ENCODE data around the gene PRKCH.

Gene PRKCH

DNA sequence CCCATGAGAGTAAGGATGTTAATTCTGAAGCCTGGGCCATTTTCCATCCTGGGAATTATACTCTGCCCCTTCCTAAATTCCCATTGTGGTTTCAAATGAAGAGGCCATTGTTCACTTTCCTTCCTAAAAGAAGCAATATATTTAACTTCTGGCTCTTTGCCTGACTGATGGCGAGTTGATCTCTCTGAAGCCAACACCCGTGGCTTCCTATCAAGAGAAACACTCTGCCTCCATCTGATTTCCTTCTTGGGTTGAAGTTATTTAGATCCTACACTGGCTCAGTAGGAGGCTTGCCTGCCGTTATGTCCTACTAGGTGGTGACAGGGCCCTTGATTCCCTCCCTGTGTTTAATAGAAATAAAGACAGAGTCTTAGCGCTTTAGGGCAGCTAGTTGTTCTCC is 97.4 kb downstream of the PRKCH start:
- H3K4me2 ChIP-seq (ENCODE audit: low read depth, low read length, poor library complexity, severe bottlenecking), result no peak overlapping the region
- H3K9me3 ChIP-seq (ENCODE audit: insufficient read depth, low read length), result no peaks in the 10 kb centered on the region
- TF ChIP-seq EZH2phosphoT487 (conservative IDR thresholded peaks at IDR 0.05; ENCODE audit: low read length), result no peak
- TF ChIP-seq, protein P1, sequence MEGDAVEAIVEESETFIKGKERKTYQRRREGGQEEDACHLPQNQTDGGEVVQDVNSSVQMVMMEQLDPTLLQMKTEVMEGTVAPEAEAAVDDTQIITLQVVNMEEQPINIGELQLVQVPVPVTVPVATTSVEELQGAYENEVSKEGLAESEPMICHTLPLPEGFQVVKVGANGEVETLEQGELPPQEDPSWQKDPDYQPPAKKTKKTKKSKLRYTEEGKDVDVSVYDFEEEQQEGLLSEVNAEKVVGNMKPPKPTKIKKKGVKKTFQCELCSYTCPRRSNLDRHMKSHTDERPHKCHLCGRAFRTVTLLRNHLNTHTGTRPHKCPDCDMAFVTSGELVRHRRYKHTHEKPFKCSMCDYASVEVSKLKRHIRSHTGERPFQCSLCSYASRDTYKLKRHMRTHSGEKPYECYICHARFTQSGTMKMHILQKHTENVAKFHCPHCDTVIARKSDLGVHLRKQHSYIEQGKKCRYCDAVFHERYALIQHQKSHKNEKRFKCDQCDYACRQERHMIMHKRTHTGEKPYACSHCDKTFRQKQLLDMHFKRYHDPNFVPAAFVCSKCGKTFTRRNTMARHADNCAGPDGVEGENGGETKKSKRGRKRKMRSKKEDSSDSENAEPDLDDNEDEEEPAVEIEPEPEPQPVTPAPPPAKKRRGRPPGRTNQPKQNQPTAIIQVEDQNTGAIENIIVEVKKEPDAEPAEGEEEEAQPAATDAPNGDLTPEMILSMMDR (IDR thresholded peaks at IDR 0.05; ENCODE audit: insufficient read depth, low read length, poor library complexity, severe bottlenecking), result no peak
- no peaks in the 10 kb centered on the region for H3K27me3 ChIP-seq (ENCODE audit: low read length)
- H3K36me3 ChIP-seq (ENCODE audit: low read length), result no peaks in the 10 kb centered on the region
- no peaks in the 10 kb centered on the region for H4K20me1 ChIP-seq (ENCODE audit: low read depth, low read length)
- H3F3A ChIP-seq (ENCODE audit: insufficient read depth), result no peaks in the 10 kb centered on the region
- H3K4me3 ChIP-seq (ENCODE audit: insufficient read depth, low read length, poor library complexity, severe bottlenecking), result no peak overlapping the region
- no peak overlapping the region for H2AFZ ChIP-seq (ENCODE audit: low read depth, low read length, severe bottlenecking)
- no peak overlapping the region for H3K9ac ChIP-seq (ENCODE audit: low read length)
- no peaks in the 10 kb centered on the region for H3K79me2 ChIP-seq (ENCODE audit: insufficient read depth, low read length)
- no peaks in the 10 kb centered on the region for H3K9me2 ChIP-seq (replicated peaks; ENCODE audit: insufficient read depth, low read length)
- no peak overlapping the region for H3K27ac ChIP-seq (ENCODE audit: low read depth, low read length)

GRCh38 chr14:61419201-61419600 is 97.8 kb downstream of the PRKCH start:
- no peaks in the 10 kb centered on the region for H4K20me1 ChIP-seq (ENCODE audit: low read depth, low read length)
- H3F3A ChIP-seq (ENCODE audit: insufficient read depth), result no peaks in the 10 kb centered on the region
- no peak overlapping the region for H3K4me2 ChIP-seq (ENCODE audit: low read depth, low read length, poor library complexity, severe bottlenecking)
- no peaks in the 10 kb centered on the region for H3K36me3 ChIP-seq (ENCODE audit: low read length)
- no peak overlapping the region for H3K4me3 ChIP-seq (ENCODE audit: insufficient read depth, low read length, poor library complexity, severe bottlenecking)
- TF ChIP-seq, protein P1 (IDR thresholded peaks at IDR 0.05; ENCODE audit: insufficient read depth, low read length, poor library complexity, severe bottlenecking), result no peak
- TF ChIP-seq EZH2phosphoT487 (conservative IDR thresholded peaks at IDR 0.05; ENCODE audit: low read length), result no peak
- H2AFZ ChIP-seq (ENCODE audit: low read depth, low read length, severe bottlenecking), result no peak overlapping the region
- H3K27ac ChIP-seq (ENCODE audit: low read depth, low read length), result no peak overlapping the region
- no peak overlapping the region for H3K9ac ChIP-seq (ENCODE audit: low read length)
- H3K9me3 ChIP-seq (ENCODE audit: insufficient read depth, low read length), result no peaks in the 10 kb centered on the region
- no peaks in the 10 kb centered on the region for H3K79me2 ChIP-seq (ENCODE audit: insufficient read depth, low read length)
- no peaks in the 10 kb centered on the region for H3K27me3 ChIP-seq (ENCODE audit: low read length)
- no peaks in the 10 kb centered on the region for H3K9me2 ChIP-seq (replicated peaks; ENCODE audit: insufficient read depth, low read length)

DNA sequence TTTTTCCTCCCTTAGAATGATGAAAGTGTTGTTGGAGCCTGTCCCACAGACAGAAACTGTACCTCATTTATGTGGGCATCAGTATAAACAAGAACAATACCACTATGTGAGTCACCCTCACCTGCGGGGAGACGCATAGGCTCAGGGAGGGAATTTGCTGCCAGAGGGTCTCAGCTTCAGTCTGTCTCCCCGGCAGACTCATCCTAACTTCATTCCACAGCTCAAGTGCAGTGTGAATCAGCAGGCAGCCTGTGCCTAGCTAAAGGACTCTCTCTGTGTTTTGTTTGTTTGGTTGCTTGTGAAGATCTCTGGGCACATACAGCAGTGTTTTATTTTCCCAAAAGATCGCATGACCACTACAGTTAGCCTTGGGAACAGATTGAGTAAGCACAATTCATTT is 98.9 kb downstream of the PRKCH start:
- no peak overlapping the region for H2AFZ ChIP-seq (ENCODE audit: low read depth, low read length, severe bottlenecking)
- no peaks in the 10 kb centered on the region for H3K79me2 ChIP-seq (ENCODE audit: insufficient read depth, low read length)

More for the DNA sequence above, 98.9 kb downstream of the PRKCH start:
- no peaks in the 10 kb centered on the region for H3K27me3 ChIP-seq (ENCODE audit: low read length)
- no peak overlapping the region for H3K9ac ChIP-seq (ENCODE audit: low read length)
- H3K27ac ChIP-seq (ENCODE audit: low read depth, low read length), result no peak overlapping the region
- H3K9me2 ChIP-seq (replicated peaks; ENCODE audit: insufficient read depth, low read length), result no peaks in the 10 kb centered on the region
- H3K36me3 ChIP-seq (ENCODE audit: low read length), result no peaks in the 10 kb centered on the region
- H3K9me3 ChIP-seq (ENCODE audit: insufficient read depth, low read length), result no peaks in the 10 kb centered on the region
- no peaks in the 10 kb centered on the region for H4K20me1 ChIP-seq (ENCODE audit: low read depth, low read length)
- H3K4me2 ChIP-seq (ENCODE audit: low read depth, low read length, poor library complexity, severe bottlenecking), result no peak overlapping the region
- H3F3A ChIP-seq (ENCODE audit: insufficient read depth), result no peaks in the 10 kb centered on the region
- TF ChIP-seq, protein P1 (IDR thresholded peaks at IDR 0.05; ENCODE audit: insufficient read depth, low read length, poor library complexity, severe bottlenecking), result no peak
- no peak for TF ChIP-seq EZH2phosphoT487 (conservative IDR thresholded peaks at IDR 0.05; ENCODE audit: low read length)
- no peak overlapping the region for H3K4me3 ChIP-seq (ENCODE audit: insufficient read depth, low read length, poor library complexity, severe bottlenecking)

All from SU-DHL-6 (cell line).